DND-41 (cell line): ENCODE data around the gene SKIL.

ENCODE experiments used
- ATAC-seq: fragments of 200-7000 bp; cut with Tn5 transposase; 3 replicates; pipeline ENCODE4 v1.9.1; 2021; ENCODE audit warnings: low read depth; ENCODE audit not compliant: insufficient read depth
- DNase-seq: peaks from one replicate; pipeline ENCODE4 v3.0.0-alpha.2; 2020
- H2AFZ ChIP-seq: 2 replicates; pipeline ENCODE4 v1.6.0; 2012; ENCODE audit warnings: low read depth, low read length
- H3K27ac ChIP-seq: 2 replicates; pipeline ENCODE4 v1.5.1; 2012; ENCODE audit warnings: low read length, inconsistent platforms
- H3K27me3 ChIP-seq: fragments of 200-600 bp; sonication (generic); 2 replicates; pipeline ENCODE4 v1.6.0; 2012; ENCODE audit warnings: low read length, mild to moderate bottlenecking, inconsistent platforms; ENCODE audit not compliant: insufficient read depth, poor library complexity
- H3K36me3 ChIP-seq: 2 replicates; pipeline ENCODE4 v1.5.1; 2012; ENCODE audit warnings: low read length, inconsistent platforms; ENCODE audit not compliant: insufficient read depth
- H3K4me1 ChIP-seq: 2 replicates; pipeline ENCODE4 v1.5.1; 2012; ENCODE audit warnings: mild to moderate bottlenecking, low read length; ENCODE audit not compliant: insufficient read depth
- H3K4me2 ChIP-seq: 2 replicates; pipeline ENCODE4 v1.6.0; 2012; ENCODE audit warnings: mild to moderate bottlenecking, moderate library complexity, low read length, inconsistent platforms; ENCODE audit not compliant: insufficient read depth
- H3K4me3 ChIP-seq, 2 experiments: fragments of 200-600 bp in 1 of 2; shearing (Covaris generic) in 1 of 2; 2 replicates each; pipeline ENCODE4 v1.5.1; 2012 to 2016; ENCODE audit warnings: inconsistent platforms in 2 of 2, low read length in 2 of 2, mild to moderate bottlenecking in 2 of 2, low read depth in 1 of 2, moderate library complexity in 1 of 2
- H3K79me2 ChIP-seq: 2 replicates; pipeline ENCODE4 v1.6.0; 2012; ENCODE audit warnings: low read length, inconsistent platforms; ENCODE audit not compliant: insufficient read depth
- H3K9ac ChIP-seq: 2 replicates; pipeline ENCODE4 v1.6.0; 2012; ENCODE audit warnings: low read depth, mild to moderate bottlenecking, inconsistent platforms, low read length, moderate library complexity
- H3K9me3 ChIP-seq: 2 replicates; pipeline ENCODE4 v1.5.1; 2012; ENCODE audit warnings: low read length, moderate library complexity, mild to moderate bottlenecking, inconsistent platforms; ENCODE audit not compliant: insufficient read depth, severe bottlenecking
- H4K20me1 ChIP-seq: 2 replicates; pipeline ENCODE4 v1.6.0; 2012; ENCODE audit warnings: low read length; ENCODE audit not compliant: insufficient read depth
- CTCF ChIP-seq: IDR thresholded peaks from 2 replicates; pipeline ENCODE4 v1.5.1; 2012; ENCODE audit warnings: borderline replicate concordance, low read length, moderate library complexity, mild to moderate bottlenecking; ENCODE audit not compliant: poor library complexity, severe bottlenecking; ENCODE audit errors: extremely low read depth
- EZH2 ChIP-seq: IDR thresholded peaks from 3 replicates; pipeline ENCODE4 v1.6.1; 2012; ENCODE audit warnings: borderline replicate concordance, low read depth, mild to moderate bottlenecking, moderate library complexity, low read length, inconsistent platforms; ENCODE audit not compliant: severe bottlenecking

SKIL gene

DNA sequence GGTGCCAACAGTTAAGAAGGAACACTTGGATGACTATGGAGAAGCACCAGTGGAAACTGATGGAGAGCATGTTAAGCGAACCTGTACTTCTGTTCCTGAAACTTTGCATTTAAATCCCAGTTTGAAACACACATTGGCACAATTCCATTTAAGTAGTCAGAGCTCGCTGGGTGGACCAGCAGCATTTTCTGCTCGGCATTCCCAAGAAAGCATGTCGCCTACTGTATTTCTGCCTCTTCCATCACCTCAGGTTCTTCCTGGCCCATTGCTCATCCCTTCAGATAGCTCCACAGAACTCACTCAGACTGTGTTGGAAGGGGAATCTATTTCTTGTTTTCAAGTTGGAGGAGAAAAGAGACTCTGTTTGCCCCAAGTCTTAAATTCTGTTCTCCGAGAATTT, 3.0 kb downstream of the SKIL start:
- no peak overlapping the region for H3K27ac ChIP-seq
- H3K79me2 ChIP-seq, result peaks cover 8% of the 10 kb centered on the region
- DNase-seq (no peak), ATAC-seq (no peak)
- no peak overlapping the region for H2AFZ ChIP-seq
- no peaks in the 10 kb centered on the region for H4K20me1 ChIP-seq
- H3K4me2 ChIP-seq, result peak overlapping the region; percentile 8; the same call in 1 of the 2 replicates
- H3K9me3 ChIP-seq, result no peaks in the 10 kb centered on the region
- H3K4me3 ChIP-seq, result no peak overlapping the region
- no peak overlapping the region for H3K9ac ChIP-seq
- H3K36me3 ChIP-seq, result peaks cover 8% of the 10 kb centered on the region; the same call in 1 of the 2 replicates
- TF ChIP-seq EZH2 (no peak), CTCF (no peak)
- no peaks in the 10 kb centered on the region for H3K27me3 ChIP-seq
- peaks cover 52% of the 10 kb centered on the region for H3K4me1 ChIP-seq

DNA sequence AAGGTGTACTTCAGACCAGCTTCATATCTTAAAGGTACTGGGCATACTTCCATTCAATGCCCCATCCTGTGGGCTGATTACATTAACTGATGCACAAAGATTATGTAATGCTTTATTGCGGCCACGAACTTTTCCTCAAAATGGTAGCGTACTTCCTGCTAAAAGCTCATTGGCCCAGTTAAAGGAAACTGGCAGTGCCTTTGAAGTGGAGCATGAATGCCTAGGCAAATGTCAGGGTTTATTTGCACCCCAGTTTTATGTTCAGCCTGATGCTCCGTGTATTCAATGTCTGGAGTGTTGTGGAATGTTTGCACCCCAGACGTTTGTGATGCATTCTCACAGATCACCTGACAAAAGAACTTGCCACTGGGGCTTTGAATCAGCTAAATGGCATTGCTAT, 3.4 kb downstream of the SKIL start:
- no peak for DNase-seq
- H2AFZ ChIP-seq, result no peak overlapping the region
- no peak overlapping the region for H3K27ac ChIP-seq
- no peak overlapping the region for H3K4me3 ChIP-seq
- no peak for ATAC-seq
- peaks cover 52% of the 10 kb centered on the region for H3K4me1 ChIP-seq
- H4K20me1 ChIP-seq, result no peaks in the 10 kb centered on the region
- H3K4me2 ChIP-seq, result peak overlapping the region; percentile 29; the same call in 1 of the 2 replicates
- no peaks in the 10 kb centered on the region for H3K9me3 ChIP-seq
- H3K36me3 ChIP-seq, result peaks cover 8% of the 10 kb centered on the region; the same call in 1 of the 2 replicates
- no peak overlapping the region for H3K9ac ChIP-seq
- TF ChIP-seq EZH2 (no peak), CTCF (no peak)
- peaks cover 8% of the 10 kb centered on the region for H3K79me2 ChIP-seq
- no peaks in the 10 kb centered on the region for H3K27me3 ChIP-seq

- peaks cover 46% of the 10 kb centered on the region for H3K4me1 ChIP-seq
These were observed 4.2 kb downstream of the SKIL start for GRCh38 chr3:170361711-170362110.

More at GRCh38 chr3:170361711-170362110, 4.2 kb downstream of the SKIL start:
- Histone ChIP-seq H3K9me3 (no peaks in the 10 kb centered on the region), H3K27ac (no peak overlapping the region), H4K20me1 (no peaks in the 10 kb centered on the region), H3K4me2 (peak overlapping the region; percentile 29; the same call in 1 of the 2 replicates), H3K79me2 (peaks cover 8% of the 10 kb centered on the region), H3K36me3 (peaks cover 8% of the 10 kb centered on the region; the same call in 1 of the 2 replicates), H3K27me3 (no peaks in the 10 kb centered on the region), H2AFZ (no peak overlapping the region), H3K9ac (no peak overlapping the region), H3K4me3 (no peak overlapping the region)
- TF ChIP-seq EZH2 (no peak), CTCF (no peak)
- ATAC-seq (no peak), DNase-seq (no peak)
